Glutamatergic neuron (in vitro differentiated cells): ENCODE data around the gene CACNA1E. TPM values are rescaled to one million over a fixed set of nuclear protein-coding genes. Genes with fewer than 3 reads are reported as not detected.

Experiments
- DNase-seq: peaks from one replicate; pipeline ENCODE4 v3.0.0; 2022
- H3K27ac Mint-ChIP-seq: one replicate; pipeline ENCODE4 v1.8.0; 2020; ENCODE audit warnings: mild to moderate bottlenecking, mixed read lengths, inconsistent platforms; ENCODE audit not compliant: unreplicated experiment
- H3K27me3 Mint-ChIP-seq: one replicate; pipeline ENCODE4 v1.8.0; 2020; ENCODE audit warnings: mild to moderate bottlenecking, moderate library complexity, mixed read lengths, inconsistent platforms; ENCODE audit not compliant: unreplicated experiment
- H3K36me3 Mint-ChIP-seq: one replicate; pipeline ENCODE4 v1.8.0; 2020; ENCODE audit warnings: mild to moderate bottlenecking, mixed read lengths, inconsistent platforms; ENCODE audit not compliant: unreplicated experiment
- H3K4me1 Mint-ChIP-seq: one replicate; pipeline ENCODE4 v1.8.0; 2020; ENCODE audit warnings: mild to moderate bottlenecking, low read depth, mixed read lengths, inconsistent platforms; ENCODE audit not compliant: unreplicated experiment
- H3K4me3 Mint-ChIP-seq: one replicate; pipeline ENCODE4 v1.8.0; 2020; ENCODE audit warnings: mild to moderate bottlenecking, mixed read lengths, inconsistent platforms; ENCODE audit not compliant: unreplicated experiment
- H3K9me3 Mint-ChIP-seq: one replicate; pipeline ENCODE4 v1.8.0; 2020; ENCODE audit warnings: mild to moderate bottlenecking, moderate library complexity, mixed read lengths, inconsistent platforms; ENCODE audit not compliant: unreplicated experiment
- CTCF ChIP-seq: fragments of 200-600 bp; sonication (generic); IDR thresholded peaks from one replicate; pipeline ENCODE4 v1.5.0; 2021; ENCODE audit not compliant: partially characterized antibody, unreplicated experiment
- total RNA-seq: library from RNA; stranded (reverse); fragmentation: NEBNext Ultra II Directional; extraction: Animal tissue kit (Norgen Biotek cat#: 25700); gene quantifications from one replicate; pipeline ENCODE4 v1.2.1, GENCODE V29; 2021; ENCODE audit not compliant: unreplicated experiment

Gene CACNA1E
- total RNA-seq, 1 donor from 2014 or later, result 8.8 TPM

- peak overlapping the region; percentile 28 for H3K27ac Mint-ChIP-seq
- H3K4me3 Mint-ChIP-seq, result no peak overlapping the region
Measured at GRCh38 chr1:181778640-181779260, 295.4 kb downstream of the CACNA1E start.

GRCh38 chr1:181779343-181779742, 296.0 kb downstream of the CACNA1E start:
- H3K27ac Mint-ChIP-seq, result peak overlapping the region; percentile 52
- no peak for TF ChIP-seq CTCF
- H3K4me1 Mint-ChIP-seq, result peaks cover 6% of the 10 kb centered on the region
- no peaks in the 10 kb centered on the region for H3K36me3 Mint-ChIP-seq
- no peak overlapping the region for H3K4me3 Mint-ChIP-seq
- no peaks in the 10 kb centered on the region for H3K27me3 Mint-ChIP-seq
- peaks cover 3% of the 10 kb centered on the region for H3K9me3 Mint-ChIP-seq
- DNase-seq, result no peak

More at GRCh38 chr1:181778640-181779260, 295.4 kb downstream of the CACNA1E start:
- Mint-ChIP-seq H3K4me1 (peaks cover 6% of the 10 kb centered on the region), H3K36me3 (no peaks in the 10 kb centered on the region), H3K9me3 (peaks cover 3% of the 10 kb centered on the region), H3K27me3 (no peaks in the 10 kb centered on the region)
- DNase-seq, result no peak
- no peak for TF ChIP-seq CTCF

- Mint-ChIP-seq H3K4me3 (no peak overlapping the region), H3K27ac (no peak overlapping the region)
Measured at GRCh38 chr1:181783208-181783607, 299.9 kb downstream of the CACNA1E start.

GRCh38 chr1:181784039-181784683, 300.8 kb downstream of the CACNA1E start:
- Mint-ChIP-seq H3K36me3 (no peaks in the 10 kb centered on the region), H3K27ac (no peak overlapping the region), H3K9me3 (peaks cover 3% of the 10 kb centered on the region), H3K27me3 (peaks cover 3% of the 10 kb centered on the region), H3K4me1 (no peaks in the 10 kb centered on the region), H3K4me3 (no peak overlapping the region)
- DNase-seq, result no peak
- TF ChIP-seq CTCF, result no peak

More at GRCh38 chr1:181783208-181783607, 299.9 kb downstream of the CACNA1E start:
- Mint-ChIP-seq H3K9me3 (peaks cover 3% of the 10 kb centered on the region), H3K27me3 (peaks cover 1% of the 10 kb centered on the region), H3K4me1 (peaks cover 6% of the 10 kb centered on the region), H3K36me3 (no peaks in the 10 kb centered on the region)
- TF ChIP-seq CTCF, result no peak
- DNase-seq, result no peak

GRCh38 chr1:181789395-181789794, 306.1 kb downstream of the CACNA1E start:
- peaks cover 5% of the 10 kb centered on the region for H3K27me3 Mint-ChIP-seq
- H3K36me3 Mint-ChIP-seq, result no peaks in the 10 kb centered on the region
- no peak for TF ChIP-seq CTCF
- H3K27ac Mint-ChIP-seq, result no peak overlapping the region
- H3K9me3 Mint-ChIP-seq, result no peaks in the 10 kb centered on the region
- DNase-seq, result no peak
- no peaks in the 10 kb centered on the region for H3K4me1 Mint-ChIP-seq
- H3K4me3 Mint-ChIP-seq, result no peak overlapping the region
